HCEC 1CT (cell line): ENCODE data around the gene AQP12B.

Experiments
- DNase-seq: peaks from one replicate; pipeline ENCODE4 v3.0.0-alpha.2; 2017

The AQP12B gene

GRCh38 chr2:240647503-240648154 is 35.1 kb downstream of the AQP12B start:
- no peak for DNase-seq

DNA sequence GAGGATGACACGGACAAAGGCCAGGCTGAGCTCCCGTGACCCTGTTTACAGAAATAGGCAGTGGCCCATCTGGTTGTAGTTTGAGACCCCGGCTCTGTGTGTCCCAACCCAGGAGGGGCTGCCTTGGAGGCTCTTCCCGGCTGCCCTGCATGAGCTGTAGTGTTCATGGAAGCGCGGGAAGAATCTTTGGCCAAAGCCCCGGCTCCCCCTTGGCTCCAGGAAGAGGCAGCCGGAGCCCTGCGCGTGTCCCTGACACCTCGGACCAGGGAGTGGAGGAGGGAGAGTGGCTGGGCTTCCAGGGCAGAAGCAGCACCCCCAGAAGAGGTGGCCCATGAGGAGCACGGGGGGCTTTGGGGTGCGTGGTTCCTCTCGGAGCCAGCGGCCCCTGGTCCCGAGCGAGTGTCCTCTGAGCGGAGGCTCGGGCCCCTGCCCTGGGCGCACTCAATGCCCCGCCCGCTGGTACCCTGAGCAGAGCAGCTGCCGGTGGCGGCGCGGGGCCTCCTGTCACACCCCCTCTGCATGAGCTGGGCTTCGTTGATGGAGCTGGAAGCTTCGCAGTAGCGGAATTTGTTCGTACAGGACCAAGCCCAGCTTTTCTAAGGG is 35.7 kb downstream of the AQP12B start:
- DNase-seq: no peak

DNA sequence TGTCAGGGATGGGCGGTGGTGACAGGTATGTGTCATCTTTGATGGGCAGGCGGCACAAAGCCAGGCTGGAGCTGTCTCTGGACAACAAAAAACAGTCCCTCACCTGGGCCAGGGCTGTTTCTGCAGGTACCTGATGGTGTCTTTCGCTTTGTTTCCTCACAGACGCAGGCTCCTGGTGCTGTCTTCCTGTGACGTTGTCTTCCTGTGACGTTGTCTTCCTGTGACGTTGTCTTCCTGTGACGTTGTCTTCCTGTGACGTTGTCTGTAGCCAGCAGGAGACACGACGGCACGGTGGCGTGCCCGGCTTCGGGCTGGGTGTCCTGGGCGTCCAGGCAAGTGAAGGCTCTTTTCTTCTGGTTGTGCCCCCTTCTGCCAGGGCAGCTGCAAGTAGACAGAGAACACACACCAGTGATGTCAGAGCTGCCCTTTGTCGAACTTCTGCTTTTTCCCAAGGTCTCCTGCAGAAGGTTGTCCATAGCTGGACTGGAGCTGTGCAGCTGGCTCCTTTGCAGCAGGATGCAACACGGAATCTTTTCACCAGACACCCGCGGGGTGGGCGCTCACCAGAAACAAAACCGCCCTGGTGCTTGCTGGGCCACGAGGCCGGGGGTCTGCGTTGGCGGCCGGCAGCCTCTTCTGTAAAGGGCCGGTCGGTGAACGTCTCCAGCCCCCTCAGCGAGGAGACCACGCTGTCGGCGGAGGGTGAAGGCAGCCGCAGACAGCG is 36.3 kb downstream of the AQP12B start:
- DNase-seq: no peak

DNA sequence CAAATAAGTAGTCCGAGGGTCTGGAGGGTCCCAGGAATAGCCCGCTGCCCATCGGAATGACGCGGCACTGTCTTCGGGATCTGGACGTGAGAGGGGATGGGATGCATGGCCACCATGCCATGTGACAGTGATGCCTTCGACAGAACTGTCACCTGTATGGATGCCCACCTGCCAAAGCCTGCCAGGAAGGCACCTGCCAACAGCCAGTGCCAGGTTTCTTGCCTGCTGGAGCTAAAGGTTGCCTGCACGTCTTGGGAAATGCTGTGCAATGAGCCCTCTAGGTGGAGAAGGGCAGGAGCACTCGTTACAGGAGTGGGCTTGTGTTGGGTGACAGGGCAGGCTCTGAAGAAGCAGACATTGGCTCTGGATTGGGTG is 36.9 kb downstream of the AQP12B start:
- DNase-seq: no peak

DNA sequence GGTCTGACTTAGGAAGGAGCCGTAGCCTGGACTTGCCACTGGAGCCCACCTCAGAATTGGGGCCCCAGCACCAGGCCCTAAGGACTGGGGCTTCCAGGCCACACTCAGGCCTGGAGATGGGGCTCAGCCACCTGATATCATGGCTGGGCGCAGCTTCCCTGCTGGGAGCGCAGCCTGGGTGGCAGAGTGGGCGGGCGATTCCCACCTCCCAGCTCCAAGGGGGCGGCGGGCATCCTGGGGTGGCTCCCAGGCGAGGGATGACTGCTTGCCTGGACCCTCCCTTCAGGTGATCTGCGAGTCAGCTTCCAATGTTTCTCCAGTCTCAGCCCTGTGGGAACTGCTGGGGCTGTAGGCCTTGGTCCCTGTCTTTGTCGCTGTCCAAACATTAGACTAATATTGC is 37.3 kb downstream of the AQP12B start:
- DNase-seq: no peak

- DNase-seq: no peak
Measured at GRCh38 chr2:240644859-240645301, 37.8 kb downstream of the AQP12B start.

DNA sequence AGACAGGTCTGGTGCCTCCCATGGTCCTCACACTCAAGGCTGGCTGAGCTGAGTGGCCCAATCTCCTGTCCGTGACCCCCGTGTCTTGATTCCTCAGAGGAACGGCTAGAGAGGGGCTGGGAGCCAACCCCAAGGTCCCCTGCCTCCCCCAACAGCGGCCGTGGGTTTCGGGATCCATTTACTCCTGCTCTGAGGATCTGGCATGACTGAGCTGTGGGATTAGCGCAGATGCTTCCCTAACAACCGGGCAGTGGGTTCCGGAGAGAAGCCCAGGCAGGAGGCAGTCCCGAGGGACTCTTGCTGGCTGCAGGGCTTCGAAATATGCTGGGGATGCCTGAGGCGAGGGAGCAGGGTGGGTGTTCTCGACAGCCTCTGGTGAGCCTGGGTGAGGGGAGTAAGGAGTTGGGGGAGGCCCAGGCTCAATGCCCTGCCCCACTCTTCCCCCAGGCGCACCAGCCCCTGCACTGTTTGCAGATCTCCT is 38.5 kb downstream of the AQP12B start:
- no peak for DNase-seq

DNA sequence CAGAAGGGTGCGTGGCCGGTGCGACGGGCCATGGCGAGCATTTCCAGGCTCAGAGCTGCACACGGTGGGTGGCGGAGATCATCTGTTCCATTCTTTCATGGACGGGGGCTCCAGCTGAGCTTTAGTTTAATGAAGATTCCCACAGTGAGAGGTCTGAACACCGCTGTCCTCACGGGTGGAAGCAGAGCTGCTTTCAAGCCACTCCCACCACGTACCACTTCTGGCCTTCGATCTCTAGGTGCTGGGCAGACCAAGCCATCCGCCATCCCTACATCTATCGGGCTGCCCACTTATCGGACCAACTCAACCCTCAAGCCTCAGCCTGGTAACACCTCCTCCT is 38.9 kb downstream of the AQP12B start:
- no peak for DNase-seq

DNA sequence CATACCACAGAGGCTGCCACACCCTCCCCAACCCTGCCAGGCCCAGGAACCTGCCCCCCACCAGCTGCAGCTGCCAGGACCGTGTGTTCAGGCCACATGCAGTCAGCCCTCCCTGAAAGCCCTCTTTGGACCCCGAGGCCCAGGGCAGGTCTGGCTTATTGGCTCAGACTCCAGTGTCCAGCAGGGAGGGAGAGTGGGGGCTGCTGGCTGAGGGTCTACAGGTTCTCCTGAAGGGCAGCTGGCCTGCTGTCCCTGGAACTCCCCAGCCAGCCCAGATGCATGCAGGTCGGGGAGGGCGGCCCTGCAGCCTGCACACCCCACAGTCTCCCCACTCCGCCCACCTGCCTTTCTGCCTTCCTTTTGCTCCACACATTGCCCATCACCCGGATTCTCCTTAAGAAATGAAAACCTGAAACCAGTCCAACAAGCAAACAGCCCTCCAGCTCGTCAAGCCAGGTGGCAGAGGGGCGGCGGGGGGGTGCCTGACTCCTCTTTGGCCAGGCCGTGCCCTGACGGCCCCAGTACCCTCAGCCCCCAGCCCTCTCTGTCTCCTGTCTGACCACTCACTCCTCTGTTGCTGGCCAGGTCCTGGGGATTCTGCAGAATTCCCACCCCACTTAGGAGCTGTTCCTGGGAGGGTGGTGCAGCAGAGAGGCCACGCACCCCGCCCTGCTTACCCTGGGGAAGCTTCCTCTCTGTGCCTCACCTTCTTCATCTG is 39.4 kb downstream of the AQP12B start:
- no peak for DNase-seq

DNA sequence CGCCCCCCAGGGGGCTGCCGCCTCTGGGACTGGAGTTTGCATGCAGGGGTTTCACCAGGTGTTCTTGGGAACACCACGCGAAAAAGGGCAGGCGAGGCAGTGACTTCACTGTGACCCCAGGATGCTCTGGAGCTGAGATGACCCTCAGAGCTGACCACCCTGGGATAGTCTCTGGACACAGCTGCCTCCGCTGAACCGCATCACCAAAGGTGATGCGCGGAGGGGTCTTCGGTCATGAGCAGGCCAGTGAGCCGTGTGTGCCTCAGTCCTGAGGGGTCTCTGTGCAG is 39.9 kb downstream of the AQP12B start:
- DNase-seq: no peak

DNA sequence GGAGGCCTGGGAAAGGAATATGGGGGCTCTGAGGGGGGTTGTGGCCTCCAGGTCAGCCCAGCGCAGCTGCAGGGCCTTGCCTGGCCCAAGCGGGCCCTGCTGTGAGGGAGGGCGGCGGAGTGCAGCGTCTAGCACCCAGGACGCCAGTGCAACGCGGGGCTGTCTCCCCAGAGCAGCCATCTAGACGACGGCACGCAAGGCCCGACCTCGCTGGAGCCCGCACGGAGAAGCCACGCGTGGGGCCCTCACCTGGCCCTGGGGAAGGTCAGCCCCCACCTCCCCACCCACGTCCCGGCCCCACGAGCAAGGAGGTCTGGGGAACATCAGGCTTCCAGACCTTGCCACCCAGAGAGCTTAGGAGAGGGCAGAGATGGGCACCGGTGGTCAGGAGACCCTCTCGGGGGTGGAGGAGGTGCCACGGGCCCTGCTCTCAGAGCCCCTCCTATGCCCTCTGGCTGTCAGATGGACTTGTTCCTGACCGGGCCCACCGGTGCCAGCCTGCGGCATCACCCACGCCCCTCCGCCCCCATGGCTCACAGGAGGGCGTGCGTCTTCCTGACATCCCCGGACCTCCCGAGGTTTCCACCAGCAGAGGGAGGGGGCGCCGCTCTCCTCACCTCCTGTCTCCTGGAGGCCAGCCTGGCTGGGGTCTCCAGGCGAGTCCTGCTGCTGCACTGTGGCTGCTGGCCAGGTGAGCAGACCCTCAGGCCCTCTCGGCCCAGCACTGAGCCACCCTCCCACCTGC is 40.5 kb downstream of the AQP12B start:
- no peak for DNase-seq

DNA sequence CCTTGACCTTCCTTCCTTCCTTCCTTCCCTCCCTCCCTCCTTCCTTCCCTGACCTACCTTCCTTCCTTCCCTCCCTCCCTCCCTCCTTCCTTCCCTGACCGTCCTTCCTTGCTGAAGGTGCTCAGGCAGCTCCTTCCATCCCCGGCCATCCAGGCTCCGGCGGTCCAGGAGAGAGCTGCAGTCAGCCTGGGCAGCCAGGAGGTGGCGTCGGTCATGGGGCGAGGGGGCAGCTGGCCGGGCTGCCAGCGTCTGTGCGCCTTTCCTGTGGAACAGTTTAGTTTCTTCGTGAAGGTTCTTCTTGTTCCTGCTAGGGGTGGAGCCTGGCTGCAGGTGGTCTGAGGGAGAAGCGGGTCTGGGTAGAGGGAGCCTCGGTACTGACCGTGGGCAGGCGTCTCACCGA is 41.7 kb downstream of the AQP12B start:
- DNase-seq: peak; percentile 21

GRCh38 chr2:240639566-240639965 is 43.1 kb downstream of the AQP12B start:
- no peak for DNase-seq

- DNase-seq: no peak
Measured at GRCh38 chr2:240638512-240639160, 44.0 kb downstream of the AQP12B start.

DNA sequence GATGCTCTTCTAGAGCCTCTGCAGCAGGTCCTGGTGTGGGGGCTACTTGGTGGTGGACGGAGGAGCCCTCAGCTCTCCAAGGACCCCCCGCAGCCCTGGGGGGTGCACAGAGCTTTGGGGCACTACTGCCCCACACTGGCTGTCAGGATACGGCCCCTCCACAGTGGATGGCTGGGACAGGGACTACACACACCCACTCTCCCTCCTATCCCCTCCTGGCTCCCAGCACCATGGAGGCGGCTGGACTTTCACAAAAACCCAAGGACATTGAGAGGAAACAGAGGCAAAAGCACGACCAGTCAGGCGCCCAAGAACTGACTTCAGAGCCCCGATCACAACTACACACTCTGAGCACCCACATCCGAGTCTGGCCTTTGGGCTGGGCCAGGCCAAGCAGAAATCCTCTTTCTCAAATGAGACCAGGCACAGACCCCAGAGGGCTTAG is 44.8 kb downstream of the AQP12B start:
- no peak for DNase-seq

DNA sequence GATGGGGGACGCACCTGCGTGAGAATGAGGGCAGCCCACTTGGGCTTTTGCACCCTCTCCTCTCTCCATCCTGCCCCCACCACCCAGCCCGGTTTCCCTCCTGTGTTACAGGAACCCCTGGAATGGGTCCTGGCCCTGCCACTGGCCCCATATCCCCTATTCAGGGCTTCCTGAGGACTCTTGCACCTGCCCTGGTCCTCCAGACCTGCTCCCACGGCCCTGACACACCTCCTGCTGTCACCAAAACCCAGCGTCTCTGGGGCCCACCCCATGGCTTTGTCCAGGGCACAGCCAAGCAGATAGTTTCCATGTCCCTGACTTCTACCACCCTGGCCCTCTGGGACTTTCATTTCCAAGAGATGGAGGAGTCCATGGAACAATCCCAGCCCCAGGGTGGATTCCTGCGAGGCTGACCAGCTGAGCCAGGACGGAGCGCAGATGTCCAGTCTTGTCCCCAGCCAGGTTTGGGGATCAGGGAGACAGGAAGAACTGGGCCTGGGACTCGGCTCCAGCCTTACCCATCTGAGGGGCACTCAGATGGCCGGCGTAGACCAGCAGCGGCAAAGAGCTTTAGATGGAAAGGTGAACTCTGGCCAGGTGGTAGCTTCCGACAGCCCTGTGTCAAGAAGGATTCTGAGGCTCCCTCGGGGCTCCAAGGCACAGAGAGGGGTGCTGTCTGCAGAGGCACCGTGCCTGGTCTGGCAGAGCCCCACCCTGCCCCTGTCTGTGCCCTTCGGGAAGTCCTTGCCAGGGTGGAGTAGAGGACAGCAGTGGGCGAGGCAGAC is 45.4 kb downstream of the AQP12B start:
- DNase-seq: no peak

DNA sequence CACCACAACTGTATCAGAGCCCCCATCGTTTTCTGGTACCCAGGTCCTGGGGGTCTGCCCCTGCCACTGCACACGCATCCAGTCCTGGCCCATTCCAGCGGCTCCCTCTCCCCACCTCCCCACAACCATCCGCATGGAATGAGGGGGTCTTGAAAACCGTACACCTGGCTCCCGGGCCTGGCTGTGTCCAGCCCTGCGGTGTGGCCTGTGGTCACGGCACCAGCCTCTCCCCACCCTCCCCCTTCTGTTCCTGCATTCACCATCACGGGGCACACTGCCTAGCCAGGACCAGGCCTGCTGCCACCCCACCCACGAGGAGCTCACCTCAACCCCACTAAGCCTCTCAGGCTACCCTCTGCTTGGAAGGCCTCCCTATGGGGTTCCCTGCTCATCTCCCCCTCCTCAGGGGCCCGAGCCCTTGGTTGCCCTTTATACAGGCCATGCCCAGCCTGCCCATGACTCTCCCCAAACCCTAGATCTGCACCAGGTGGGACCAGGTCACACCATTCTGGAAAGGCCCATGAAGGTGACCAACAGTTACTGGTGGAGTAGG is 46.0 kb downstream of the AQP12B start:
- DNase-seq: no peak

GRCh38 chr2:240635998-240636547 is 46.6 kb downstream of the AQP12B start:
- no peak for DNase-seq

GRCh38 chr2:240635121-240635997 is 47.3 kb downstream of the AQP12B start:
- no peak for DNase-seq

DNA sequence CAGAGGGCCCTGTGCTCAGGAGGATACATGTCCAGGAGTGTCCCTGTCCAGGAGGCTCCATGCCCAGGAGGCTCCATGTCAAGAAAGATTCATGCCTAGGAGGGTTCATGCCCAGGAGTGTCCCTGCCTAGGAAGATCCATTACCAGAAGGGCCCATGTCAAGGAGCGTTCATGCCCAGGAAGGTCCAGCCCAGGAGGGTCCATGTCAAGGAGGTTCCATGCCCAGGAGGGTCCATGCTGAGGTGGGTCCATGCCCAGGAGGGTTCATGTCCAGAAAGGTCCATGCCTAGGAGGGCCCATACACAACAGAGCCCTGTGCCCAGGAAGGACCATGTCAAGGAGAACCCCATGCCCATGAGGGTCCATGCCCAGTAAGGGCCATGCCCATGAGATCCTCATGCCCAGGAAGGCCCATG is 50.4 kb downstream of the AQP12B start:
- DNase-seq: no peak
